Esophagus (tissue), 2 donors: Measurements from ENCODE around the gene ARHGAP10. TPM values are rescaled to one million over a fixed set of nuclear protein-coding genes. Genes with fewer than 3 reads are reported as not detected.

Experiments
- H3K27ac ChIP-seq, 2 donors: one replicate each; pipeline ENCODE4 v1.5.1; 2013; ENCODE audit warnings: low read depth in 2 of 2, mild to moderate bottlenecking in 2 of 2, inconsistent platforms in 1 of 2, low read length in 1 of 2, moderate library complexity in 1 of 2
- H3K27me3 ChIP-seq, 2 donors: one replicate each; pipeline ENCODE4 v1.6.1; 2013; ENCODE audit warnings: low read length in 2 of 2, control low read depth in 1 of 2, mild to moderate bottlenecking in 1 of 2; ENCODE audit not compliant: insufficient read depth in 2 of 2, control insufficient read depth in 1 of 2
- H3K36me3 ChIP-seq, 2 donors: one replicate each; pipeline ENCODE4 v1.6.1; 2013; ENCODE audit warnings: low read length in 1 of 2; ENCODE audit not compliant: control insufficient read depth in 2 of 2, insufficient read depth in 2 of 2
- H3K4me1 ChIP-seq, 2 donors: one replicate each; pipeline ENCODE4 v1.6.1; 2013; ENCODE audit warnings: low read length in 1 of 2; ENCODE audit not compliant: control insufficient read depth in 2 of 2, insufficient read depth in 2 of 2
- H3K4me3 ChIP-seq, 2 donors: one replicate each; pipeline ENCODE4 v1.5.1; 2013; ENCODE audit warnings: low read length in 2 of 2, mild to moderate bottlenecking in 2 of 2, low read depth in 1 of 2, moderate library complexity in 1 of 2
- H3K9me3 ChIP-seq, 2 donors: one replicate each; pipeline ENCODE4 v1.6.1; 2013; ENCODE audit warnings: mild to moderate bottlenecking in 2 of 2, low read depth in 1 of 2, low read length in 1 of 2, moderate library complexity in 1 of 2; ENCODE audit not compliant: control insufficient read depth in 2 of 2, insufficient read depth in 1 of 2
- WGBS, 2 donors: extraction: QIAGEN DNeasy Blood & Tissue Kit; methylation state at CpG; one replicate each; pipeline ENCODE4 v1.1.7; 2013; 5-methylcytosine and 5-hydroxymethylcytosine counted together
- polyA plus RNA-seq, 2 donors: library from polyadenylated mRNA; stranded (reverse); fragments of 200-250 nt; gene quantifications; one replicate each; pipeline ENCODE4 v1.2.3, GENCODE V29; 2013
- donor health status: healthy with polysubstance abuse.
- donor health status: Bipolar disorder and iron deficiency.

ARHGAP10 gene
- polyA plus RNA-seq, 2 donors: 31.2 to 53.9 TPM

DNA sequence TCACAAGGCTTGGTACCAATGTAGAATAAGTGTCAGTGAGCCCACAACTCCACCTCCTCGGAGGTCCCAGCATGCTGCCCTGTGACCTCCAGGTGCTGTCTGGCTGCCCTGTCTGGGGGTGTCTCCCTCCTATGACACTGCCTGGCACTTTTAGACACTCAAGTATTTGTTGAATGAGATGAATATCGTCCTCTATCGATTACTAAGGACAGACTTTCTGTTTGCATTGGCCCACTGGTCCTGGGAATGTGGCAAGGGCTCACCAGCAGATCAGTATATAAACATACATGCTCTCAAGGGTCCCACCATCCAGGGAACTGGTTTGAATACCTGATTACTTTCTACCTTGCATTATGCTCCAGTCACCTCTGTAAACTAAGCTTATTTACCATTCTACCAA lies 377.3 kb downstream of the ARHGAP10 start:
- no peak overlapping the region for H3K4me3 ChIP-seq
- no peaks in the 10 kb centered on the region for H3K27me3 ChIP-seq
- 92 to 95% methylated on average over 3 of the region's 3 CpGs for WGBS, 2 donors
- H3K27ac ChIP-seq: no peak overlapping the region
- no peaks in the 10 kb centered on the region for H3K9me3 ChIP-seq
- H3K4me1 ChIP-seq: no peaks in the 10 kb centered on the region
- H3K36me3 ChIP-seq: no peaks in the 10 kb centered on the region

DNA sequence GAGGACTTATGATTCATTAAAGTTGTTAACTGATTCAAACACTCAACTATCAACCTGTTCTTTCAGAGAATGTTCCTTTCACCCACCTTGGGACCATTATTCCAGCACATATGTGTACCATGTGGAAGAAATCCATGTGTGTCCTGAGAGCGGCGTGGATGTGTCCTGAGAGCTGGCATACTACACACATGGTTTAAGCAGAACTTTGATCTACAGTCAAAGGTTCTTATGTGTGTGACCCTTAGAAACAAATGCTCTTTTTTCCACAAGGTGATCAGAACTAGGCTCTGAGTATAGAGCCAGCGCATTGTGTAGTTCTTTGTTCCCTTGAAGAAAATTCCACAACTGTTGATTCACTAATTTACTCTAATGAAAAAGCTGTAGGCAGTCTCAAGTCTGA lies 378.3 kb downstream of the ARHGAP10 start:
- no peaks in the 10 kb centered on the region for H3K36me3 ChIP-seq
- H3K27me3 ChIP-seq: no peaks in the 10 kb centered on the region
- no peaks in the 10 kb centered on the region for H3K9me3 ChIP-seq
- WGBS, 2 donors: 96 to 98% methylated on average over 3 of the region's 3 CpGs
- H3K4me3 ChIP-seq: no peak overlapping the region
- no peaks in the 10 kb centered on the region for H3K4me1 ChIP-seq
- no peak overlapping the region for H3K27ac ChIP-seq

DNA sequence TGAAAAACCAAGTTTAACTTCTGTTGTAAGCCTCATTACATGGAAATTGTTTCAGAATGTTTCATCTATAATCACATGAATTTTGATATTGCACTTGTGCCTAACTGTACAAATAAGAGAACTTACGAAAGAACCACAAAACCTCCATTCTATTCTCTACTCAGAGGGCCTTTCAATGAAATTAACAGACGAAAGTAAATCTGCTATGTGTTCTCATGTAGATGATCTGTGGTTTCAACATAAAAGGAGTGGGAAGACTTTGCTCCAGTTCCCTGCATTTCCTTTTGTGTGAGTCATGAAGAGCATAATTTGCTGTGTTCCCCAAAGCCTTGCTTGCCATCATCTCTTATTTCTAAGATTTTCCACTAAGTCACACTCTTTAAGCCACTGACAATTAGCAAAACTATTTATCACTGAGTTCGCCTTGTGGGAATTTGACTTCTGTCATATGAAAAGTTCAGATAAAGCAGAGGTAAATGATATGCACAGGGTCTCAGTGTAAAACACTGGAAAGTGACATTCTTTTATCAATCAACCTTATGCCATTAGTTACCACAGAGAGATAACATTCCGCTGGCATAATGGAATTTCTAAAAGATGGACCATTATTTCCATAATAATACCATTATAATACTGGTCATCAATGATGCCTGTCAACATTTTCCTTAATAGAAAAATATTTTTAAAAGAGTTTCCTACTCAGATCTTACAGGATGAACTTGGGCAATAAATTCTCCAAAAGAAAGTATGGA lies 380.5 kb downstream of the ARHGAP10 start:
- Histone ChIP-seq H3K4me1 (no peaks in the 10 kb centered on the region), H3K4me3 (no peak overlapping the region), H3K27me3 (no peaks in the 10 kb centered on the region), H3K36me3 (no peaks in the 10 kb centered on the region), H3K9me3 (no peaks in the 10 kb centered on the region), H3K27ac (no peak overlapping the region)
- 75 to 79% methylated on average over 4 of the region's 4 CpGs for WGBS, 2 donors

DNA sequence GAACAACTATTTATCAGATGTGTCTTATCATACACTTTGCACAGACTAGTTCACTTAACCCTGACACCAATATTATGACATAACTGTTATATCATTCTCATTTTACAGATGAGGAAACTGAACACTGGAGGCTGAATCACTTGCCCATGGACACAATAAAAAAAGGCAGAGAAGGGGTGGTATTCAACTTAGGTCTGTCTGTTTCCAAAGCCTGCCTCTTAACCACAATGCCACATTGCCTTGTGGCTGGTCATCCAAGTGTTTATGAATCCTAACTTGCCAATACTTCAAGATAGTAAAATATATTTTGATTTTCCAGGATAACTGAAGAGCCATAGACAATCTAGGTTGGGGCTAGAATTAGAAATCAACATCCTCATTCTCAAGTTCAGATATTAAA lies 382.5 kb downstream of the ARHGAP10 start:
- Histone ChIP-seq H3K9me3 (no peaks in the 10 kb centered on the region), H3K27me3 (no peaks in the 10 kb centered on the region), H3K27ac (no peak overlapping the region), H3K4me3 (no peak overlapping the region), H3K36me3 (no peaks in the 10 kb centered on the region), H3K4me1 (no peaks in the 10 kb centered on the region)

DNA sequence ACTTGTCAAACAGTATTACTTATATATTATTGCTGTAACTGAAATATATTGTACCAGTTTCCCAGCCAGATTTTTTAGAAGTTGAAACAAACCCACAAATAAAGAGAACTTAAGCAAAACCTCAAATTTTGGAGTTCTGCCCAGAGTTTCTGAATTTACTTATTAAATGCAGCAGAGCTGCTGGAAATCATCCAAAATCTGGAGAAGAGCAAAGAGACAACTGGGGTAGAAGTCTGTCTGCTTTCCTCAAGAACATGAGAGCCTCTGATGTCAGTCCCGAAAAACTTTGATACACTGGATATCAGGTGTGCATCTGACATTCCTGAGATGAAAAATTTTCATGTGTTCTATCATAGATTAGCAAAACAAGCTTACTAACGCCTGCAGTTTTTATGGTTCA lies 384.4 kb downstream of the ARHGAP10 start:
- Histone ChIP-seq H3K9me3 (no peaks in the 10 kb centered on the region), H3K4me3 (no peak overlapping the region), H3K27me3 (no peaks in the 10 kb centered on the region), H3K36me3 (no peaks in the 10 kb centered on the region), H3K4me1 (no peaks in the 10 kb centered on the region), H3K27ac (no peak overlapping the region)
- 28 to 45% methylated on average over 2 of the region's 2 CpGs for WGBS, 2 donors

DNA sequence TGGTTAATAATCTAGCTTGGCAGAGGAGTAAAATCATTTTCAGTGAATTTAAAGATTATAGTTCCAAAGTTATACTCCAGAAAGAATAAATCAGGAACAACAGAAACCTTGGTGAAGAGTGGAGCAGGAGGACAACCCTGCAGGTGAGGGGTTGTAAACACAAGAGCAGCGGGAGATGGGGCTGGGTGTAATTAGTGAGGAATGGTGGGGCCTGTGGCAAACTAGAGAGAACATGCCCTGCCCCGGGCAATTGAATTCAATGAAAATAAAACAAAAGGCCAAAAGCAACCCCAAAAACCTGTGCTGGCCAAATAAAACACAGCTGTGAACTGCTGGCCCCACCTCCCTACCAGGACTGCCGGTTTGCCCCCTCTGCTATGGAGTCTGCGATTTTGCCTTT lies 385.1 kb downstream of the ARHGAP10 start:
- no peak overlapping the region for H3K27ac ChIP-seq
- no peaks in the 10 kb centered on the region for H3K9me3 ChIP-seq
- WGBS, 2 donors: 57 to 72% methylated on average over 4 of the region's 4 CpGs
- H3K27me3 ChIP-seq: no peaks in the 10 kb centered on the region
- H3K4me1 ChIP-seq: no peaks in the 10 kb centered on the region
- no peaks in the 10 kb centered on the region for H3K36me3 ChIP-seq
- H3K4me3 ChIP-seq: no peak overlapping the region

DNA sequence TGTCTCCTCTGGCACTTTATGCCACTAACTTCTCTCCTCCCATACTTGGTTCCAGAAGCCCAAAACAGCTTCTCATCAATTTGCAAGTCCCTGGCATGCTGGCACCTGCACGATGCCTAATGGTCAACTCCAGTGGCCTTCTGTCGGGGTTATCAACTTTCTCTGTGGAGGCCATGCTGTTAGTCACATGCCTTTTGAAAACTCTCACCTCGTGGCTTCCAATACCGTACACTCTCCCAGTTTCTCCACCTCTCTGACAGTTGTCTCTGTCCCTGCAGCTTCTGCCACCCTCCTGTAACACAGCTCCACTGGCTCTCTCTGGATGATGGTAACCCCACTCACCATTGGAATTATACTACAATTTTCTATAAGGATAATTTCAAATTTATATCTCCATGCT lies 386.3 kb downstream of the ARHGAP10 start:
- Histone ChIP-seq H3K36me3 (no peaks in the 10 kb centered on the region), H3K9me3 (no peaks in the 10 kb centered on the region), H3K27me3 (no peaks in the 10 kb centered on the region), H3K27ac (no peak overlapping the region), H3K4me3 (no peak overlapping the region), H3K4me1 (no peaks in the 10 kb centered on the region)
- 94 to 95% methylated on average over 4 of the region's 4 CpGs for WGBS, 2 donors

DNA sequence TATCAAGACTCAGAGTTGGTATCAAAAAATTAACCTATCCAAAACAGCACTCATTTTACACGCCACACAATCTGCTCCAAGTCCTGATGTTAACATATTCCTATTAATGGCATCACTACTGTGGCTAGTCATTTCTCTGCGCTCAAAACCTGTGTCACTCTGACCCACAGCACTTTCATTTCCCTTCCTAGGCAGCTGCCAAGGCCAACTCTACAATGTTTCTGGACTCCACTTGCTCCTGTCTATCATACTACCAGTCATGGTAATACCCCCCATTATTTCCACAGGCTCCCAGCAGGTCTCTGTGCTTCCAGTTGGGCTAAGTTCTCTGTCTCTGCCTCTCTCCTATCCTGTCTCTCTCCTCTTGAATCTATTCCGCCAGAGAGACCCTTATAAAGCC lies 386.7 kb downstream of the ARHGAP10 start:
- no peak overlapping the region for H3K27ac ChIP-seq
- no peak overlapping the region for H3K4me3 ChIP-seq
- no peaks in the 10 kb centered on the region for H3K36me3 ChIP-seq
- 90 to 94% methylated on average over 3 of the region's 3 CpGs for WGBS, 2 donors
- no peaks in the 10 kb centered on the region for H3K9me3 ChIP-seq
- H3K27me3 ChIP-seq: no peaks in the 10 kb centered on the region
- no peaks in the 10 kb centered on the region for H3K4me1 ChIP-seq

DNA sequence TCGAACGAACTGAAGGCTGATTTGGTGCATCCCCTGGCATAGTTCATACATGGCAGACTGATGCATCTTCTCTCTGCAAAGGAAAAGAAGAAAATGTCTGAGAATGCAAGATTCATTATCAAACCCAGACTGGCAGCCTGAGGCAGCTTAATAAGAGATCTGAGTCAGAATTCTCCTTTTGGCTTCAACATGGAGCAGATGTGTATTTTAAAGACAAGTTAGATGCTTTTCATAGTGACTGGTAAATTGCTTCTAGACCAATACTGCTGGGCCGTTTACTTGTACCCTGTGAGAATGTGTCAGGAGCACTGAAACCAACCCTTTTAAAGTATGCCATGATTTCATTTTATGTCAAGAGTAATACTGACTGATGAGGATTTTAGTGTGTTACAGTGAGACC lies 388.3 kb downstream of the ARHGAP10 start:
- Histone ChIP-seq H3K4me1 (no peaks in the 10 kb centered on the region), H3K9me3 (no peaks in the 10 kb centered on the region), H3K27me3 (no peaks in the 10 kb centered on the region), H3K36me3 (no peaks in the 10 kb centered on the region), H3K4me3 (no peak overlapping the region), H3K27ac (no peak overlapping the region)
- 76 to 79% methylated on average over 3 of the region's 3 CpGs for WGBS, 2 donors
